Mesothelial cell of epicardium (in vitro differentiated cells): ENCODE data around the gene SEMA6A. TPM values are rescaled to one million over a fixed set of nuclear protein-coding genes. Genes with fewer than 3 reads are reported as not detected.

Experiments used
- DNase-seq, 2 experiments: peaks; one replicate each; pipeline ENCODE4 v3.0.0; 2021; ENCODE audit warnings: low spot score in 2 of 2; ENCODE audit not compliant: unreplicated experiment in 2 of 2
- H3K27ac Mint-ChIP-seq: 2 replicates; pipeline ENCODE4 v1.8.0; 2021; ENCODE audit warnings: mixed read lengths
- H3K27me3 Mint-ChIP-seq: 2 replicates; pipeline ENCODE4 v1.8.0; 2021; ENCODE audit warnings: low read depth, mixed read lengths
- H3K36me3 Mint-ChIP-seq: 2 replicates; pipeline ENCODE4 v1.8.0; 2021; ENCODE audit warnings: mixed read lengths
- H3K4me1 Mint-ChIP-seq: 2 replicates; pipeline ENCODE4 v1.8.0; 2021; ENCODE audit warnings: mixed read lengths
- H3K4me3 Mint-ChIP-seq: 2 replicates; pipeline ENCODE4 v1.8.0; 2021; ENCODE audit warnings: mild to moderate bottlenecking, moderate library complexity, mixed read lengths
- H3K9me3 Mint-ChIP-seq: 2 replicates; pipeline ENCODE4 v1.8.0; 2021; ENCODE audit warnings: mixed read lengths
- total RNA-seq: library from RNA; stranded (reverse); gene quantifications from 3 replicates; pipeline ENCODE4 v1.2.1, GENCODE V29; 2021
- TF ChIP-seq, protein P1 (sequence below): fragments of 200-600 bp; sonication (generic); IDR thresholded peaks from one replicate; pipeline ENCODE4 v1.5.0; 2021; ENCODE audit warnings: antibody characterized with exemption; ENCODE audit not compliant: unreplicated experiment

Gene SEMA6A
- total RNA-seq, 1 donor from 2014 or later = 129 TPM

DNA sequence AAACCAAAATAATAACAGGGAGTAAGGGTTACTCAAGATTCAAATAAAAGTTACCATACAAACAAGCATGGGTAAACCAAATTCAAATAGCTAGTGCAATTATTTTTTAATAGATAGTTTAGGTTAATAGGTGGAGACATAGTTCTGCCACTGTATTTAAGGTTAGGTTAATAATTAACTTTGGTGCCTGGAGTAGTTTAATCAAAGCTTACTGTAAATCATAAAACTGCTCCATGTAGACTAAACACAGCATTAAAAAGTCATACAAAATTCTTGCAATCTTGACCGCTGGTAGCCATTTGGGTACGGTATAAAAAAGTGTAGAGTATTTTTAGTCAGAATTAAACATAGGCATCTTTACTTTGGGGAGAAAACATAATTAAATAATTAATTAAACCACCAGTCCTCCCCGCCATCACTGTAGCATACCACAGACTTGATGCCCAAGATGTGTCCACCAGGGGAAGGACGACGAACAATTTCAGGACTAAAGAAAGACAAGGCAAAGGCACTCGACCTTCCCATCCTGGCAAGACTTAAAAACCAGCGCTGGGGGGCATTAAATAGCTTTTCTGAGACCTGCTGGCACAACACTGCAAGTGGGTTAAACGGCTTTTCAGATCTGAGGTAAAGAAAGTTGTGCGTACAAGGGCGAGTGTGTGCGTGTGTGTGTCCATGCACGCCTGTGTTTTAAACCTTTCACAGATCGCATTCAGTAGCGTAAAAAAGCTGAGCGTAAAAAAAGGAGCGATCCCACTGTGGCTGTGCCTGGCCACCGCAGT, 2.9 kb downstream of the SEMA6A start:
- Mint-ChIP-seq H3K27ac (peak overlapping the region; percentile 94), H3K4me1 (peaks cover 62% of the 10 kb centered on the region), H3K9me3 (no peaks in the 10 kb centered on the region), H3K4me3 (peak overlapping the region; percentile 98), H3K27me3 (no peaks in the 10 kb centered on the region), H3K36me3 (no peaks in the 10 kb centered on the region)
- no peak for DNase-seq
- TF ChIP-seq, protein P1, sequence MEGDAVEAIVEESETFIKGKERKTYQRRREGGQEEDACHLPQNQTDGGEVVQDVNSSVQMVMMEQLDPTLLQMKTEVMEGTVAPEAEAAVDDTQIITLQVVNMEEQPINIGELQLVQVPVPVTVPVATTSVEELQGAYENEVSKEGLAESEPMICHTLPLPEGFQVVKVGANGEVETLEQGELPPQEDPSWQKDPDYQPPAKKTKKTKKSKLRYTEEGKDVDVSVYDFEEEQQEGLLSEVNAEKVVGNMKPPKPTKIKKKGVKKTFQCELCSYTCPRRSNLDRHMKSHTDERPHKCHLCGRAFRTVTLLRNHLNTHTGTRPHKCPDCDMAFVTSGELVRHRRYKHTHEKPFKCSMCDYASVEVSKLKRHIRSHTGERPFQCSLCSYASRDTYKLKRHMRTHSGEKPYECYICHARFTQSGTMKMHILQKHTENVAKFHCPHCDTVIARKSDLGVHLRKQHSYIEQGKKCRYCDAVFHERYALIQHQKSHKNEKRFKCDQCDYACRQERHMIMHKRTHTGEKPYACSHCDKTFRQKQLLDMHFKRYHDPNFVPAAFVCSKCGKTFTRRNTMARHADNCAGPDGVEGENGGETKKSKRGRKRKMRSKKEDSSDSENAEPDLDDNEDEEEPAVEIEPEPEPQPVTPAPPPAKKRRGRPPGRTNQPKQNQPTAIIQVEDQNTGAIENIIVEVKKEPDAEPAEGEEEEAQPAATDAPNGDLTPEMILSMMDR = no peak

DNA sequence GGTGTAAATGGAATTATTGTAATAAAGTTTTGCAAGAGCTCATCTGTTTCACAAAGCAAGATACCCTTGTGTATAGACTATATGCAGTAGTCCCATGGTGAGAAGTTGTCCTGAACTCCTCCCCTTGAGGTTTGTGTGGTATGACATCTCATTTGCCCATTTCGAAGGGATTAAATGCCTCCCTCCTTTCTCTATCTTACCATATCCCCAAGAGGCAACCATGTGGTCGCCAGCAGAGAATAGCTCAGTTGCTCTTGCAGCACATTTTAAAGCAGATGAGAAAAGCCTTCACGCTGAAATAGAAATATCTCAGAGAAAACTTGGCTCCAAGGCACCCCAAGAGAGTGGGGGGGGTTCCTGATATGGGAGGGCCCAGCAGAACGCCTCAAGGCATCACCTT, 4.6 kb downstream of the SEMA6A start:
- H3K4me3 Mint-ChIP-seq = no peak overlapping the region
- no peak for DNase-seq

DNA sequence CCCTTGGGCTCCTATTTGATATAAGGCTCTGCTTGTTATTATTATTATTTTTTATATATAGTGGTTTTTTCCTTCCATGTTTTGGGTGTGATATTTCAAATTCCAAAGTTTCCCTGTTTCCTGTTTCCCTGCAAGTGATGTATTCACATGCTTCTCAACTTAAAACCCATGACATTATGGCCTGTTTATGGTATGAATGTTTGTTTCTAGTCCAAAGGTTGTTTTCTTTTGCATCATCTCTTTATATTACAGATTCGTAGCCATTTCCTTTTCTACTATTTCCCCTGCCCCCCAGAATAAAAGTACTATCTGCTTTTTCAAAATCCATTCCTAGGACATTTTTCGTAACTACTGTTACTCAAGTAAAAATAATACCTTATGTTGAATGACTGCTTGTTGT, 7.5 kb downstream of the SEMA6A start:
- H3K9me3 Mint-ChIP-seq = no peaks in the 10 kb centered on the region
- H3K4me3 Mint-ChIP-seq = no peak overlapping the region
- H3K27me3 Mint-ChIP-seq = no peaks in the 10 kb centered on the region
- no peaks in the 10 kb centered on the region for H3K36me3 Mint-ChIP-seq
- TF ChIP-seq, protein P1 = no peak
- H3K4me1 Mint-ChIP-seq = peaks cover 80% of the 10 kb centered on the region
- DNase-seq = no peak
- no peak overlapping the region for H3K27ac Mint-ChIP-seq

More for the DNA sequence above, 4.6 kb downstream of the SEMA6A start:
- Mint-ChIP-seq H3K36me3 (no peaks in the 10 kb centered on the region), H3K27me3 (no peaks in the 10 kb centered on the region), H3K9me3 (no peaks in the 10 kb centered on the region), H3K27ac (no peak overlapping the region), H3K4me1 (peaks cover 67% of the 10 kb centered on the region)
- TF ChIP-seq, protein P1 = no peak

DNA sequence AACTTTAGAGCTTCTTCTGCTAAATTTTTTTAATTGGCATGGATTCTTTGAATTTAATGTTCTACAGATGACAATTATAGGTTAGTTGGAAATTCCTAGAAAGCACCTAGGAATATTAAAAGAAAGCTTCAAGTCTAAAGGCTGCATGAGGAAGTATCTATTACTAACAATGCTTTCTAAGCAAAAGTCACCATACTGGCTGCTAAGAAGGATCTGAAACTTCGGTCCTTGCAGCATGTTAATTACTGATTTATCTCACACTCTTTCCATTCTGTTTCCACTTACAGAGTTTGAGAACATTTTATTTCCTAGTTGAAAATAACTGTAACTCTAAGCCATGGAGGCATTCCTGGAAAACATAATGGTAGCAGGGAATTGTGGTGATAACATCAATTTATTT, 8.4 kb downstream of the SEMA6A start:
- H3K27ac Mint-ChIP-seq = no peak overlapping the region
- no peak overlapping the region for H3K4me3 Mint-ChIP-seq
- H3K4me1 Mint-ChIP-seq = peaks cover 72% of the 10 kb centered on the region
- DNase-seq = no peak
- no peaks in the 10 kb centered on the region for H3K36me3 Mint-ChIP-seq
- H3K27me3 Mint-ChIP-seq = no peaks in the 10 kb centered on the region
- H3K9me3 Mint-ChIP-seq = no peaks in the 10 kb centered on the region
- TF ChIP-seq, protein P1 = no peak

DNA sequence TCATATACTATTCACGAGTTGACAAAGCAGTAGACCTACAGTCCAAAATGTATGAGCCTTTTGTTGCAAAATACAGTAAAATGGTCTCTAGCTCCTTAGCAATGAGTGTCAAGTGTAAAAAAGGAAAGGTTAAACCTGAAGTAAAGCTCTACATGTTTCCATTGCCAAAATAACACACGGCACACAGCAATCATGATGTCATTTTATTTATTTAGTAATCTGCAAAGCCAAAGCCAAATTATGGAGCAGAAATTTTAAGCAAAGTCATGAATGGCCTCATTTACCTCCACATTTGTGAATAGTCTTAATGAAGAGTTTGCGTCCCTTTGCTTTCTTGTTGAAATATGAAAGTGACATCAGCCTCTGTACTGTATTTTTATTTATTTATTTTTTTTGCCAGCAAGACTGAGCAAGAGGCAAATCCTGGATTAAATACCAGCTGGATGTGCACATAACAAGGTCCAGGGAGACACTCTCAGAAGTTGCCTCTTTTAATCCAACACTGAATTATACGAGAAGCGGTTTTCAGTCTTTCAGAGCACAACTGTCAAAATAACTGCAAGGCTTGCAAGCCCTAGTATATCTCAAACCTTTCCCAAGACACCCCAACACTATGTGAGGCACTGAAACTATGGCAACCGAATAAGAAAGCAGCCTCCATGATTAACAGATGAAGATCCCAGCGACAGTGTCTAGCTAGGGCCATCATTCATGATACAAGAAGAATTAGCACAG, 9.7 kb downstream of the SEMA6A start:
- Mint-ChIP-seq H3K4me3 (no peak overlapping the region), H3K9me3 (no peaks in the 10 kb centered on the region), H3K36me3 (no peaks in the 10 kb centered on the region), H3K27ac (peak overlapping the region; percentile 36), H3K27me3 (no peaks in the 10 kb centered on the region), H3K4me1 (peaks cover 62% of the 10 kb centered on the region)
- DNase-seq = no peak
- TF ChIP-seq, protein P1 = no peak
